GM18520 (cell line): ENCODE results near the gene MRTFA.
"Not testable (repeated sequence)": the region's sequence is repeated elsewhere in the genome, so short reads cannot be mapped to it uniquely, and the experiment has no call there.

Experiments used
- ATAC-seq: cut with Tn5 transposase; IDR thresholded peaks from one replicate; pipeline ENCODE4 v1.9.1; 2021; ENCODE audit not compliant: unreplicated experiment

MRTFA gene

DNA sequence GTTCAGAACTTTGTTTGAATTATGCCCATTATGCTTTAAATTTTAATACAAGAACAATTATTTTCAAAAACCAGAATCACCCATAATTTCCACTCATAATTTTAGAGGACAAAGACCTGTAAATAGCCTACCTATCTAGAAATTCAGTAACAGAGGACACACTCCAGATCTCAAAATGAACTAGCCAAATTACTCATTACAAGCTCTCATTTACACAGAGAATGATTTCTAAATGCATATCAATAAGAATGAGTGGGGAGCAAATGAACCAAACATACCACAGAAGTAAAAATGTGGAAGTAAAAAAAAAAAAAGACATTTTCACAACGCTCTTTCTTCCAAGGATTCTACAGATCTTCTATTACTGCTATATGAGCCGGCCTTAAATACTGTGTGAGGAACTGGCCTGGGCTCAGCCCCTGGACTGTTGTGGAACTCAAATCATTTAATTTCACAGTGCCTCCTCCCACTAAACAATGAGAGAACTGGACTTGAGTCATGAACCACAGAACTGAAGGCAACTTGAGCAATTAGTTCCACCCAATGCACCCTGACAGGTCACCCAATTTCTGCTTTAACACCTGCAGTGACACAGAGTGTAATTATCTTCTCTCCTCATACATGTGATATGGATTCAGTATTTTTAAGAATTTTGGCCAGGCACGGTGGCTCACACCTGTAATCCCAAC is 8.0 kb downstream of the MRTFA start:
- no peak for ATAC-seq

DNA sequence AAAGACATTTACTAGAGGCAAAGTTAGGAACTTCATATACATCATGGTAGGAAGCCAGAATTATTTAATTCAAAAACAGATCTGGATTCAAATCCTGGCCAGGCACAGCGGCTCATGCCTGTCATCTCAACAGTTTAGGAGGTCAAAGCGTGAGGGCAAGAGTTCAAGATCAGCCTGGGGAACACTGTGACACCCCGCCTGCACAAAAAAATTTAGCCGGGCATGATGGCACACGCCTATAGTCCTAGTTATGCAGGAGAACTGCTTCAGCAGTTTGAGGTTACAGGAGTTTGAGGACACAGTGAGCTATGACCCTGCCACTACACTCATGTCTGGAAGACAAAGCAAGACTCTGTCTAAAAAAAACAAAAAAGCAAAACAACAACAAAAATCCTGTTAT is 8.9 kb downstream of the MRTFA start:
- no peak for ATAC-seq

DNA sequence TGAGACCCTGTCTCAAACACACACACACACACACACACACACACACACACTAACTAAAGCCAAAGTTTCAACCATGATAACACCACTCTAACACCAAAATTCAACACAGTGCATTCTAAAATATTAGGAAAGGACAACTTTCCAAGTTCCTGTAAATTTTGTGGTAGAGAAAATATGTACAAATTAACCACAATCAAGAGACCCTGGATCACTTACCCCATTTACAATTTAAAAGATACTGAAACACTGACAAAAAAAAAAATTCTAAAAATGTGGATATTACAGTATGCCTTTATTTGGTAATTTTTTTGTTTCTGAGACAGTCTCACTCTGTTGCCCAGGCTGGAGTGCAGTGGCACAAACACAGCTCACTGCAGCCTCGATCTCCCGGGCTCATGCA is 9.7 kb downstream of the MRTFA start:
- ATAC-seq, result no peak

DNA sequence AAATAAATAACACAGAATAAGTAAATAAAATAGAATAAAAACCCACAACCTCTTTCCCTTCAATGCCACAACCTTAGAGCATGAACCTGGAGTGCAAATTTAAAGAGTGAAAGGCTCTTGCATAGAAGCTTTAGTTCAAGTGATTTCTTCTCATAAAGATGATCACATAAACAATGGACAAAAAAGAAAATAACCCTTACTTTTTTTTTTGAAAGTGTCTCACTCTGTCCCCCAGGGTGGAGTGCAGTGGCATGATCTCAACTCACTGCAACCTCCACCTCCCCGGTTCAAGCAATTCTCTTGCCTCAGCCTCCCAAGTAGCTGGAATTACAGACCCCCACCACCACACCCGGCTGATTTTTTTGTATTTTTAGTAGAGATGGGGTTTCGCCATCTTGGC is 10.7 kb downstream of the MRTFA start:
- ATAC-seq, result not testable (repeated sequence)

DNA sequence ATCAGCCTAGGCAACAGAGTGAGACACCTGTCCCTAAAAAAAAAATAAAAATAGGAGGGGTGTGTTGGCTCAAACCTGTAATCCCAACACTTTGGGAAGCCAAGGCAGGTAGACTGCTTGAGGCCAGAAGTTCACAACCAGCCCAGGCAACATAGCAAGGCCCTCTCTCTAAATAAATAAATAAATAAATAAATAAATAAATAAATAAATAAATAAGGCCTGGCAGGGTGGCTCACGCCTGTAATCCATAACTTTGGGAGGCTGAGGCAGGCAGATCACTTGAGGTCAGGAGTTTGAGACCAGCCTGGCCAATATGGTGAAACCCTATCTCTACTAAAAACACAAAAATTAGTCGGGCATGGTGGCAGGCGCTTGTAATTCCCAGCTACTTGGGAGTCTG is 11.2 kb downstream of the MRTFA start:
- ATAC-seq, result not testable (repeated sequence)

DNA sequence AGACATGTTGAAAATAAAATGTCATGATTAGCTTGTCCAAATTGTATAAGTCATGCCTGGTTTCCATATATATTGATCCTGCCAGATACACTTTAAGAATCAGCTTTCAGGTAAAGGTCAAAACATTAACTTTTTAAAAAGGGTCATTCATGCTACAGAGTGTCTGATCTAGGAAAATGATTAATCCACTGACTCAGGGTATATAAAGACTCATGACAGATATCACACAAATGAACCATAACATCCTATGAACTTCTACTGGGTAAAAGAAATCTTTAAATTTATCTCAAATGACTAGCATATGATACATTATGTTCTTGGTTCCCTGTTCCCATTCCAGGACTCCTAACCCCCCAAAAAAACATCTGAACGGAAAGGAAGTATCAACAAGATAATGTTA is 11.7 kb downstream of the MRTFA start:
- ATAC-seq, result no peak

DNA sequence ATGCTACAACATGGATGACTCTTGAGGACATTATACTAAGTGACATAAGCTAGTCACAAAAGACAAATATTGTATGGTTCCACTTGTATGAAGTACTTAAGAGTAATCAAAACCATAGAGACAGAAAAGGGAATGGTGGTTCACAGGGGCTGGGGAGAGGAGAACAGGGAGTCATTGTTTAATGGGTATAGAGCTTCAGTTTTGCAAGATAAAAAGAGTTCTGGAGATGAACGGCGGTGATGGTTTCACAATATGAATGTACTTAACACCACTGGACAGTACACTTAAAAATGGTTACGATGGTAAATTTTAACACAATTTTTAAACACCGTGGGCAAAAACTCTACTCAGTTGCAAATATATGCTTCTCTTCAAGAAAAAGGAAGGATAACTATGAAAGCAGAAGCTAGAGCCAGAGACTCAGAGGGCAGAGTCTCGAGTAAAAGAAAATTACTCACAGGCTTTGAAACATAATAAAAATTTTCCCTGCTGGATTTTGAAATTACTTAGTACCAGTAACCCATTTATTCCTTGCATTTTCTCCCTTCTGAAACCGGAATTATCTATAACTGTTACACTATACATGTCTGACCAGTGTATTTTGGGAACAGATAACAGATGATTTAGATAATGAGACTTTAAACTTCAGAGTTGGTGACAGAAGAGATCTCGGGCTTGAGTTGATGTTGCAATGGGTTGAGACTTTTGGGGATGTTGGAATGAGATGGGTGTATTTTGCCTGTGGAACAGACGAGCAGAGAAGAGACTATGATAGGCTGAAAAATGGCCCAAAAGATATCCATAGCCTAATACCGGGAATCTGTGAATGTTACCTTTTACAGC is 15.0 kb downstream of the MRTFA start:
- ATAC-seq, result no peak

DNA sequence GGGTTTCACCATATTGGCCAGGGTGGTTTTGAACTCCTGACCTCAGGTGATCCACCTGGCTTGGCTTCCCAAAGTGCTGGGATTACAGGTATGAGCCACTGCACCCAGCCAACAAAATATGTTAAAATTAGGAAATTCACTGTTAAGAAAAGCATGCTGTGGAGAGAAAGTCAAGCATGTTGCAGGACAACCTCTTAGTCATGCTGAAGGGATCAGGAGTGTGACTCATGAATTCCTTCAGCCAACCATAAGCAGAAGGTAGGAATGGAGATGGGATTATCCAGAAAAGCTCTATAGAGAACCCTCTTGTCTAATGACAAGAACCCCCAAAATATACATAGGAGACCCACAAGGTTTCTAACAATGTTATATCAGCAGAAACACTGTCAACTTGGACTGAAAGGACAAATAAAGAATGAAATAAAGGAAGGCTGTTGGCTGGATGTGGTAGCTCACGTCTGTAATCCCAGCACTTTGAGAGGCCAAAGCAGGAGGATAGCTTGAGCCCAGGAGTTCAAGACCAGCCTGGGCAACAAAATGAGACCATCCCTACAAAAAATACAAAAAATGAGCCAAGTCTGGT is 16.0 kb downstream of the MRTFA start:
- ATAC-seq, result no peak

DNA sequence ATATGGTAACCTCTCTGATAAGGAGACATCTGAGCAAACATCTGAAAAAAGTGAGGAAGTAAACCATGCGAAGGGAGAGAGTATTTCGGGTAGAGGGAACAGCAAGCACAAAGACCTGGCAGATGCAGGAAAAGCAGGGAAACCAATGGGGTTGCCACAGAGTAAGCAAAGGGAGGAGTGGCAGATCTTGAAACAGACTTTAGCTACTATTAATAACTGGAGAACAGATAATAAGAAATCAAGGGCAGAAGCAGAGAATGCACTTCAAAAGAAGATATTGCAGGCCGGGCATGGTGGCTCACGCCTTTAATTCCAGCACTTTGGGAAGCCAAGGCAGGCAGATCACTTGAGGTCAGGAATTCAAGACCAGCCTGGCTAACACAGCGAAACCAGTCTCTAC is 18.1 kb downstream of the MRTFA start:
- no peak for ATAC-seq

DNA sequence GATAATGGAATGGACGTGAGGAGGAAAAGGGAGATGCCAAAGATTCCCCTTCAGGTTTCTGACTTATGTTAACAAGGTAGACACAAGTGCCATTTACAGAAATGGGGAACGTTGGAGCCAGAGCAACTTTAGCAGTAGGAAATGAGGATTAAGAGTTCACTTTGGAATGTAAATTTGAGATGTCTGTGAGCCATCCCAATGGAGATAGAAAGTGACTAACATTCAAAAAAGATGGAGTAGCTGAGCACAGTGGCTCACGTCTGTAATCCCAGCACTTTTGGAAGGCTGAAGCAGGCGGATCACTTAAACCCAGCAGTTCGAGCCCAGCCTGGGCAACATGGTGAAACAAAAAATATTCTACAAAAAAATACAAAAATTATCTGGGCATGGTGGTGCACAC is 19.9 kb downstream of the MRTFA start:
- ATAC-seq, result no peak

DNA sequence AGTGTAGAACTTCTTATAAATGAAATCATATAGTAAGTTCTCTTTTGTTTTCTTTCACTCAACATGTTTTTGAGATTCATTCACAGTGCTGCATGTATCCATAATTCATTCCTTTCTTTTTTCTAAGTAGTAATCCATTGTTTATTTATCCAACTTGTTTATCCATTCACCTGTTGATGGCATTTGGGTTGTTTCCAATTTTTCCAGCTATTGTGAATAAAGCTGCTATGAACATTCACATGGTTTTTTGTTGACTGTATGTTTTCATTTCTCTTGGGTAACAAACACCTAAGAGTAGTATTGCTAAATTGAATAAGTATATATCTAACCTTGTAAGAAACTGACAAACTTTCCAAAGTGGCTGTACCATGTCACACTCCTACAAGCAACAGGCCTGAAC is 23.5 kb downstream of the MRTFA start:
- no peak for ATAC-seq

DNA sequence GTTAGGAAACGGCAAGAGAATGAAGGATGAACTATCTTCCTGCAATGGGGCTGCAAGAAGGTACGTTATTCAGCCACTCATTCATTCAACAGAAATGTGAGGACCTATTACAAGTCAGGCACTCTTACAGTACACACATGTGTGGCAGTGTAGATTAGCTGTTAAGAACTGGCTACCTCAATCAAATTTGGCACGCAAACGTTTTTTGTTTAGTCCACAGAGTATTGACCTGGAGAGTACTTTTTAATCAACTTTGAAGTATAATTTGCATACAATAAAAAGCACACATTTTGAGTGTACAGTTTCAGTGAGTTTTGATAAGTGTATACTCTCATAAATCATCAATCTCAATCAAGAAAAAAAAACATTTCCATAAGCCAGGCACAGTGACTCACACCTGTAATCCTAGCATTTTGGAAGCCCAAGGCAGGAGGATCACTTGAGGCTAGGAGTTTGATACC is 24.2 kb downstream of the MRTFA start:
- no peak for ATAC-seq

DNA sequence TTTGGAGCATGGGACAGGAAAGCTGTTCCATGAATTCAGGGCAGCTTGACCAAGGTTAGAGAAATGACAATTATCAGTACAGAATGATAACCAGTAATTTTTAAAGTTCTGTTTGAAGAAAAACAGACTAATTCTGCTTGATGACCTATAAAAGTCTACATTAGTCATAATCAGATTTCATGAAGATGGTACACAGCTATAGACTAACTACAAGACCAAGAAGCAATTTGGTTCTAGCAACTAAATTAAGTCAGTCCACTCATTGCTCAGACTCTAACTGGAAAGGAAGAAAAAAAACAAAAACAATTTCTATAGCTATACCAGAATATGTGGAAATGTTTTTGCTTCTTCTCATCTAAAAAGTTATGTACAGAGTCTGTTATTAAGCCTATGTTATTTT is 24.9 kb downstream of the MRTFA start:
- ATAC-seq, result no peak

DNA sequence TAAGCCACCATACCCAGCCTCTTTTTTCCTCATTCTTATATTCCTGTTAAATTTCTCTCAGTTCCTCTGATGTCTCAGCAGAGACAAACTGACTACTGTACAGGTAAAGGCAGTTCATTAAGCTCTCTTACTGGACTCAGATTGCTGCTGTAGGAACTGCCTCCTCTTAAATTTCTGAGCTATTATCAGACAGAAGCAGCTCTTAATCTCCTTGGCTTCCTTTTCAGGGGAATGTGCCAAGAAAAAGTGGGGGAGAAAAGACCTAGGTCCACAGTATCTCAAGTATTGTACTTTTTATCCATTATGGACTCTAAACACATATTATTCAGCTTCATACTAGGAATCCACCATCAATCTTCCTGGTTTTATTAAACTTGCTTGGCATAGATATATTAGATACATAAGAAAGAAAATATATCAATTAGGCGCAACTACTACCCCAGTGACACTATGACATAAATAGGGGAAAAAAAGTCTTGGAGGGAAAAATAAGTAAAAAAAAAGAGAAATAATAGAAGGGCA is 26.1 kb downstream of the MRTFA start:
- no peak for ATAC-seq

DNA sequence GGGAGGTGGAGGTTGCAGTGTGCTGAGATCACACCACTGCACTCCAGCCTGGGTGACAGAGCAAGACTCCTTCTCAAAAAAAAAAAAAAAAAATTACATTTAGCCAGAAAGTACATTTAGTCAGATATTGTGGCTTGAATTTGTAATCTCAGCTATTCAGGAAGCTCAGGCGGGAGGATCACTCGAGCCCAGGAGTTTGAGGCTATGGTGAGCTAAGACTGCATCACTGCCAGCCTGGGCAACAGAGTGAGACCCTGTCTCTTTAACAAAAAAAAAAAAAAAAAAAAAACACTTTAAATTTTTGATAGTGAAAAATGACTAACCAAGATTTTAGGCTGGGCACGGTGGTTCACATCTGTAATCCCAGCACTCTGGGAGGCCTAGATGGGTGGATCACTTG is 27.3 kb downstream of the MRTFA start:
- no peak for ATAC-seq

DNA sequence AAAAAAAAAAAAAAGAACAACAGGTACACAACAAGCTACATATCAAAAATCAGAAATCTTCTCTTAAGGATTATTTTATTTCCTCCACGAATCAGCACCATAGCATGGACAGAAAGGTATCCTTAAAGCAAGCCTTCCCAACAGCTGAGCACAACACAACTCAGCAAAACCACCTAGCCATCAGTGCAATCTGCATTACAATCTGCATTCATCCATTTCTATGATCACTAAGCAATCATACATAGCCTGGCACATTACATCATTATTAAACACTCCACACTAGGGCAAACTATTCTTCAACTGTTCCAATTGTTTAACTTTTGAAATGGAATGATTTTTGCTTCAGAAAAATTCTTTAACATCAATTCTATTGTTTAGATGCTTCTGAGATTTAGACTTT is 29.0 kb downstream of the MRTFA start:
- ATAC-seq, result no peak

DNA sequence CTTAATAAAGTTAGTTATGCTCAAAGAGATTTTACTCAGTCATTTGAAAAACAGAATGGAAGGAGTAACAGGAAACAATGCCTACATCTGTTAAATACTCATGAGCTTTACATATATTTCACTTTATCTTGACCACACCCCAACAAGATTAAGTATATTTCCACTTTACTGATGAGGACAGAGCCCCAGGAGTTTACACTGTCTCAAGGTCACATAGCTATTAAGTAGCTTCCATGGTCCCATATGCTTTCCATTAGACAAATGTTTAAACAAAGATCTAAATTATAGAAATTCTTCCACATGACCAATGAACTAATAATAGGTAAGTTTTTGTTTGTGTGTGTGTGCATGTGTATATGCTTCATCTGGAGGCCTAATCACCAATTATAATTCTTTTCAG is 30.2 kb downstream of the MRTFA start:
- no peak for ATAC-seq

DNA sequence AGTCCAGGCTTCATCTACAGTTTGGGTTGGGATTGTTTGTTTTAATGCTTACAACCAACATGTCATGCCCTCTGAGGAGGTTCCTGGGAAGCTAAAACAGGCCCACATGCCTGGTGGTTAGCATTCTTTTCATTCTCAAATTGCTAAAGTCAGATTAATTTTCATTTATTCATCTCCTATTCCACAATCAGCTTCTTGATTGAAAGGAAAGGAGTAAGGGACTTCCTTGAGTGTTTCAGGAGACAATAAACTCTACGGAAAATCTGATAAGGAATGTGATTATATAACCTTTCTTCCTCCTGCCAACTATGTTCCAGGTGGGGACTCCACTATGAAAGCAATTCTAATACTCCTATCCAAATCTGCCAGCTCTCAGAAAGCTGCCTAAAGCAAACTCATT is 30.8 kb downstream of the MRTFA start:
- ATAC-seq, result no peak

DNA sequence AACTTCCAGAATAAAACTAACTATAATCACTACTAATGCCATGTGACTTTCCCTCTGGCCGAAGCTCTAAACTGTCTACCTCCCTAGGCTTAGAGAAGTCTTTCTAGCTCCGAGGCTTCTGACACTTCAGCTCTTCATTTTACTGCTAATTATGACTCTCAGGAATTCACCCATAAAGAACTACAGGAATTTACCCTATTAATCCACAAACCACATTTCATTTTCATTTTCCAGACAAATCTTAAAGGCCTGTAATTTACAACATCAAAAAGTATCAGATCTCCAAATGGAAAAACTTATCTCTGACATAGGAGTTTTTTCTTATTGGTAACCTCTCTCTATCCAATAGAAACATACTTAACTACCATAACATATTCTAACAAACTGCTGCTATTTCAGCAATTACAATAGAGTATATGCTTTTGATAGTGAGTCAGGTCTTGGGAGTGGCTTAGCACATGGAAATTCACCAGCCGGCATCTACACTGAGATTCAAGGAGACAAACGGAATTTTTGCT is 33.4 kb downstream of the MRTFA start:
- ATAC-seq, result no peak

DNA sequence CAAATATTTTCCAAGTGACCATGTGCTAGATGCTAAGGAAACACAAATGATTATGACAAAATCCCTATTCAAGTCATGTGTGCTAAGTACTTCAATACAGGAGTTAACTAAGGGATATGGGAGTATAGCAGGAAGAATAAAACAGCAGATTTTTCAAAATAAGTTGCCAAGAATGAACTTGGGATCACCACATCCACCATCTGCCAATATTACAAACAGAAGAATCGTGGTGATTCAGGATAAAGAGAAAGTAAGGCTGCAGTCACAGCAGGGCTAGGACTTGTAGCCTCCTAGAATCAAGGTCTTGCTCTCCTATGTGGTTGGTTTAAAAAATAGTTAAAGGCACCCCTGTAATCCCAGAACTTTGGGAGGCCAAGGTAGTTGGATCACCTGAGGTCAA is 34.3 kb downstream of the MRTFA start:
- no peak for ATAC-seq

DNA sequence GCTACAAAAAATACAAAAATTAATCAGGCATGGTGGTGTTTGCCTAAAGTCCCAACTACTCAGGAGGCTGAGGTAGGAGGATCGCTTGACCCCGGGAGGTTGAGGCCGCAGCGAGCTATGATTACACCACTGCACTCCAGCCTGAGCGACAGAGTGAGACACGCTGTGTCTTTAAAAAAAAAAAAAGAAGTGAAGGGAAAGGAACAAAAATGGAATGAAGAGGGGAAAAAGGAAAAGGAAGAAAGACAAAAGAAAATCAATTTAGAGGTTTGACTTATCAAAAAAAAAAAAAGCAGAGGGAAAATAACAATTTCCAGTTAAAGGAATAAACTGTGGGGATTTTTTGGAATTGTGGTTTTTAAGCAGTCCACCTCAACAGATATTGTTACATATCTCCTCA is 36.8 kb downstream of the MRTFA start:
- ATAC-seq, result no peak

DNA sequence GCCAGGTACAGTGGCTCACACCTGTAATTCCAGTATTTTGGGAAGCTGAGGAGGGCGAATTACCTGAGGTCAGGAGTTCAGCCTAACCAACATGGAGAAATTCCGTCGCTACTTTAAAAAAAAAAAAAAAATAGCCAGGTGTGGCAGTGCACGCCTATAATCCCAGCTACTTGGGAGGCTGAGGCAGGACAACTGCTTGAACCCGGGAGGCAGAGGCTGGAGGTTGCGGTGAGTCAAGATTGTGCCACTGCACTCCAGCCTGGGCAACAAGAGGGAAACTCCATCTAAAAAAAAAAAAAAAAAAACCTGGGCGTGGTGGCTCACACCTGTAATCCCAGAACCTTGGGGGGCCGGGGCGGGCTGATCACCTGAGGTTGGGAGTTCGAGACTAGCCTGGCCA is 37.8 kb downstream of the MRTFA start:
- not testable (repeated sequence) for ATAC-seq
